Sciatic nerve (tissue), 2 donors: ENCODE measurements around the gene CKAP5. TPM values are rescaled to one million over a fixed set of nuclear protein-coding genes. Genes with fewer than 3 reads are reported as not detected.

Experiments used
- ATAC-seq: fragments of 200-7000 bp; cut with Tn5 transposase; one replicate; pipeline ENCODE4 v1.9.1; 2020; ENCODE audit warnings: mild to moderate bottlenecking, moderate library complexity
- DNase-seq: peaks from one replicate; pipeline ENCODE4 v3.0.0-alpha.2; 2020; ENCODE audit warnings: low spot score
- intact Hi-C: fragments of 100-400 bp; cut with DNase I; formaldehyde crosslinking; loops from one replicate; pipeline ENCODE4 v1.14.2; 2022
- total RNA-seq: library from RNA; stranded (reverse); fragmentation: NEBNext Ultra II Directional; extraction: Animal tissue kit (Norgen Biotek cat#: 25700); gene quantifications from one replicate; pipeline ENCODE4 v1.2.1, GENCODE V29; 2021
- donor health status: DM: no; HTN: no; CAD: no.
- donor health status: DM: no; HTN: no; CAD: no.

CKAP5 gene
- 80.5 TPM for total RNA-seq

DNA sequence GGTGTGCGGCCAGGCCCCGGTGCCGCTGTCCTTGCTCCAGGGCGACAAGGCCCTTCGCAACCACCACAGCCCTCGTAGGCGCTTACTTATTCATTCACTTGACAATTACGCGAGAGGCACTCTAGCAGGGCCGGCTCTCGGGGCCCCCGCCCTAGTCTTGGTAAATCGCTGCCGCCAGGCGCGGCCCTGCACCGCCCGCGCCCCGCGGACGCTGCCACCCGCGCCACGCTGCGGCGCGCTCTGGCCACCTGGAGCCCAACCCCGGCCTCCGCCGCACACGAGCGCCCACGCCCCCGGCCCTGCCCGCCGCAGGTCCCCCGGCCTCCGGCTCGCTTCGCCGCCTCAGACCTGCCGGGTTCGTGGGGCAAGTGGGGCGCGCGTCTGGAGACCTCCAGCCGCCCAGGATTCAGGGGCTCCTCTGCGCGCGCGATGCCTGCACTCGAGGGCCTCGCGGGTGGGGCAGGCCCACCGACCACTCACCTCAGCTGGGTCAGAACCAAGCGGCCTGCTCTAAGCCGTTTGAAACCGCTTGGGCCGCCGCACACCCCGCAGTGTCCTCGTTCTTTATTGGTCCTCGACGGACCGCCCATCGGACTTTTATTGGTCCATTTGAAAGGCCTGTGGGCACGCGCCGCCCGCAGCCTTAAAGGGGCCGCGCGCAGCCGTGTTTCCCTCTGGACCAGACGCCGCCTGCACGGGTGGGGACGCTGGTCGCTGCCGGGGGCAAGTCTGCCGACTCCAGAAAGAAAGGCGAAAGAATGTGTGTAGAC, at the start of gene CKAP5:
Gene CKAP5 (minus strand): TSS at position 541 of the 770 bp plus-strand sequence. CDS start 25,049 bp downstream, outside the sequence.
- ATAC-seq: peak; percentile 100
- peak; percentile 95 for DNase-seq
- intact Hi-C loops: no loop called here

DNA sequence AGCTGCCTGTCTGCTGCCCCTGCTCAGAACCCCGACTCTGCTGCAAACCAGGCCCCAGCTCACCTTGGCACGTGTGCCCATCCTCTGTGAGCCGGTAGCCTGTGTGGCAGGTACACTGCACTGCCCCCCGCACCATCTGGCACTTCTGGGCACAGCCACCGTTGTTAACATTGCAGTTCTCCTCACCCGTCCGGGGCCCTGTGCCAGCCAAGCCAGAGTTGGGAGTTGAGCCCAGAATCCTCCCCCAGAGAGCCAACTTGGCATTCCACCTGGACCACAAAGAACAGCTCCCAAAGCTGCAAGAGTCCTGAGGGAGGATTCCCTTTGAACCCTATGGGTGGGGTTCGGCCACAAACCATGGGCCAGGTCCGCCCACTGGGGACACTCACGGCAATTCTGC, 49.7 kb upstream of the CKAP5 start:
- intact Hi-C loops: loop anchor here (10.0 kb wide), 1 partner anchor 1941 kb away; the partner anchor contains the start of gene TP53I11
- ATAC-seq: peak; percentile 15

DNA sequence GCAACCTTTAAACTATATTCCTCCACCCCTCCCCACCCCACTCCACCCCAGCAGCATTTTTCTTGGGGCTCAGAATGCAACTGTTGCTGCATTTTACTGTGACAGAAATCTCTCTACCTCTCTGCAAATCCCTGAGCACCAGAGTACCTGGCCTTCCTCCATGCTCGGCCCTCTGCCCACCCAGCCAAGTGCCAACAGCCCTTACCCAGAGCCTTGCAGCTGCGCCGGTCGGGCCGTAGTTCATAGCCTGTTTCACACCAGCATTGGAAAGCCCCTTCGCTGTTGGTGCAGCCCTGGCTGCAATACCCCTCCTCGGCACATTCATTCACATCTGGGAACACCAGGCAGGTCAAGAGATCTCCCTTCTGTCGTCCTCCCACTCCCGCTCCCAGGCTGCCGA, 48.9 kb upstream of the CKAP5 start:
- DNase-seq (no peak), ATAC-seq (no peak)
- intact Hi-C loops: loop anchor here (10.0 kb wide), 1 partner anchor 1940 kb away; the partner anchor contains the start of gene TP53I11

More for the DNA sequence above, 49.7 kb upstream of the CKAP5 start:
- no peak for DNase-seq

GRCh38 chr11:46894506-46894905, 48.4 kb upstream of the CKAP5 start:
- ATAC-seq (no peak), DNase-seq (no peak)
- intact Hi-C loops: loop anchor here (10.0 kb wide), 1 partner anchor 1940 kb away; the partner anchor contains the start of gene TP53I11

DNA sequence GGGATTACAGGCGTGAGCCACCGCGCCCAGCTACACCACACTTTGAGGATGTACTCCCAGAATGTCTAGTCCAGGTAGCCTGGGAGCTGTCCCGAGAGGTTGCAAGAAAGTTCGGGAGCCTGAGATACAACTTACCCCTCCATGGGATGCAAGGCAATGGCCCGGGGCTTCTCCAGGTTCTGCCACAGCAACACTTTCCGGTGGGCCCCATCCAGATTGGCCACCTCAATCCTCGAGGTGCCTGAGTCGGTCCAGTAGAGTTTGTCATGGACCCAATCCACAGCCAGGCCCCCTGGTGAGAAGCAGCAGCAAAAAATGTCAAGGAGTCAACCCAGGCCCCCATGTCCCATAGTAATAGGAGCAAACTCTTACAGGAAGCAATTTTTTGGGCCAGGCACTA, 46.8 kb upstream of the CKAP5 start:
- ATAC-seq: no peak
- no peak for DNase-seq
- intact Hi-C loops: loop anchor here (10.0 kb wide), 1 partner anchor 1938 kb away; the partner anchor contains the start of gene TP53I11

DNA sequence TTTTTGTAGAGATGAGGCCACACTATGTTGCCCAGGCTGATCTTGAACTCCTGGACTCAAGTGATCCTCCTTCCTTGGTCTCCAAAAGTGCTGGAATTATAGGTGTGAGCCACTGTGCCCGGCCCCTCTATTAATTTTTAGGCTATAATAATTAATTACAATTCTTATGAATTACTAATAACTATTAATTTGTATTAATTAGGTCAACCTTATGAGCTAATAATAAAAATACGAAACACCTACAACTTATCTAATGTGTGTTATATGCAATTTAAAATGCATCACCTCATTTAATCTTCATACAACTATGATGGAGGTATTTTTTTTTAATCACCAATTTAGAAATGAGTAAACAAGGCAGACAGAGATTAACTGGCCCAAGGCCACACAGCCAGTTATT, 46.0 kb upstream of the CKAP5 start:
- ATAC-seq: no peak
- DNase-seq: no peak
- intact Hi-C loops: loop anchor here (10.0 kb wide), 1 partner anchor 1937 kb away; the partner anchor contains the start of gene TP53I11

GRCh38 chr11:46890665-46891064, 44.6 kb upstream of the CKAP5 start:
- ATAC-seq (no peak), DNase-seq (no peak)
- intact Hi-C loops: loop anchor here (10.0 kb wide), 1 partner anchor 1936 kb away; the partner anchor contains the start of gene TP53I11

DNA sequence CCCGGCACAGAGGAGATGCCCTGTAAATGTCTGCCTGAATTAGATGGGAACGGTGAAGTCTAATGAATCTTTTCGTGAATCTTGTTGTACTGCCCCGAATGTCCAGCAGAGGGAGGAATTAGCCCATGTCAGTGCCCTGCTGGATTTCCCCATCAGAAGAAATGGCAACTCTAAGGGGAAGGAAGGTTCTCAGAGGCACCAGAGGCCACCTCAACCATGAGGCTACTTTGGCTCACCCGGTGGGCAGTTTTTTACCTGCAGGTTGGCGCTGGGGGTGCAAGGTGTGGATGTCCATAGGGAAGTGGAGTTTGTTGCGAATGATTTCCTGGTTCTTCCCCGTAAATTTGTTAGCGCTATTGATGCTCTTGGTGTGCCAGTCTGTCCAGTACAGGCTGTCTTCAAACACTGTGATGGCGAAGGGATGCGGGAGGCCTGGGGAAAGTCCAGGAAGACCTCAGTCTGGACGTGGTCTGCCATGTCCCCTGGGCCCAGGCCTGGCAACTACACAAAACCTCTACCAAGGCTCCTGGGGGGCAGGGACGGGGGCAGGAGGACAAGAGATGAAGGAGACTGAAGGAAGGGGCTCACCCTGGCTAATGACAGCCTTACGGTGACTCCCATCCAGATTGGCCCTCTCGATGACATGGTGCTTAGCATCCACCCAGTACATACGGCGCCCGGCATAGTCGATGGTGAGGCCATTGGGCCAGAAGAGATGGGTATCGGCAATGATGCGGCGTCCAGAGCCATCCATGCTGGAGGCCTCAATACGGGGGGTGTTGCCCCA, 43.8 kb upstream of the CKAP5 start:
- peak; percentile 86 for DNase-seq

DNA sequence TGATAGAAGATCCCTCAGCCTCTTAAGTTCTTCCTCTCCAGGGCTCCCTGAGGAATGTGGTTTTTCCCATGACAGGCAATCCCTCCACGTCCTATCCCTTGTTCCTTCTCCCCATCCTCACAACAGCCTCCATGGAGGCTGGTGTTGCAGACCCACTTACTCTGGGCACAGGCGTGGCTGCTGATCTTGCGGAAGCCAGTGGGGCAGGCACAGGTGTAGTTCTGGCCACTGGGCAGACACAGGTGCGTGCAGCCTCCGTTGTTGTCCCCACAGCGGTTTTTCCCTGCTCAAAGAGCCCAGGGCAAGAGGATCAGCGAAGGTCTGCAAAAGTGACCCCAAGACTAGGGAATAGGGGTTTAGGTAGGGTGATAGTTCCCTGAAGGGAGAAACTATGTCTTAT, 43.2 kb upstream of the CKAP5 start:
- DNase-seq: no peak
- ATAC-seq: peak; percentile 18
- intact Hi-C loops: loop anchor here (5.0 kb wide), 1 partner anchor 263 kb away; no protein-coding TSS in a partner anchor

More for the DNA sequence above, 43.8 kb upstream of the CKAP5 start:
- ATAC-seq: peak; percentile 89
- intact Hi-C loops: loop anchor here (5.0 to 10.0 kb wide), 2 partner anchors 262 to 1935 kb away; partner anchors contain the start of gene TP53I11

DNA sequence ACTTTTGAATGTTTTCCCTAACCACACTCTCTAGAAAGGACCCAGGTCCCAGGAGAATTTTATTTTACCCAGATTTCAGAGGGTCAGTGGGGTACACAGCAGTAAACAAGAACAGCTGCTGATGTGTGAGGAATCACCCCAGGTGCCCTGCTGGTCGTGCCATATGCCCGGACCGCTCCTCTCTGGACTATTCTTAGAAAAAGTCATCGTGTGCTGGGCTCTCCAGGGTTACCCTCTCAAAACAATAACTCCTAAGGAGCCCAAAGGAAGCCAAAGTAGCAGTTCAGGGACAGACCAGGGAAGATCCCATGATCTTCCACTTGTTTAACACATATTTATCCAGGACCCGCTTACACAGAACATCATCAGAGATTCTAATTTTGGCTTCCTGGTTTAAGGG, 42.6 kb upstream of the CKAP5 start:
- ATAC-seq (no peak), DNase-seq (no peak)
- intact Hi-C loops: loop anchor here (5.0 kb wide), 1 partner anchor 264 kb away; no protein-coding TSS in a partner anchor

DNA sequence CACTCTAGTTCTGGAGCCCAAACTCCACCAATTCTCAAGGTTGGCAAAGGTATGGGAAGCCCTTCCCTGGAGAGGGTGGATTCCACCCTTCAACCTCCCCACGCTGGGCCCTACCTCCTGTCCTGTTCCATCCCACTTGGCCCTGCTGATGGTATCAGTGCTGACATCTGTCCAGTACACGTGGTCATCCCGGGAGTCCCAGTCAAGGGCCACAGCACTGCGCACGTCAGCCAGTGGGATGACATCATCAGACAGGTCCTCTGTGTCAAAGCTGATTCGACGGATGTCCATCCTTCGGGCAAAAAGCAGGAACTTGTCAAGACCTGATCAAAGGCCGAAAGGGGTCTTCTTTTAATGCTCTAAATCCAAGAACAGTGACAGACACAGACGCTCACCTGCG, 40.1 kb upstream of the CKAP5 start:
- no peak for ATAC-seq
- DNase-seq: no peak
- intact Hi-C loops: loop anchor here (5.0 kb wide), 1 partner anchor 266 kb away; no protein-coding TSS in a partner anchor

DNA sequence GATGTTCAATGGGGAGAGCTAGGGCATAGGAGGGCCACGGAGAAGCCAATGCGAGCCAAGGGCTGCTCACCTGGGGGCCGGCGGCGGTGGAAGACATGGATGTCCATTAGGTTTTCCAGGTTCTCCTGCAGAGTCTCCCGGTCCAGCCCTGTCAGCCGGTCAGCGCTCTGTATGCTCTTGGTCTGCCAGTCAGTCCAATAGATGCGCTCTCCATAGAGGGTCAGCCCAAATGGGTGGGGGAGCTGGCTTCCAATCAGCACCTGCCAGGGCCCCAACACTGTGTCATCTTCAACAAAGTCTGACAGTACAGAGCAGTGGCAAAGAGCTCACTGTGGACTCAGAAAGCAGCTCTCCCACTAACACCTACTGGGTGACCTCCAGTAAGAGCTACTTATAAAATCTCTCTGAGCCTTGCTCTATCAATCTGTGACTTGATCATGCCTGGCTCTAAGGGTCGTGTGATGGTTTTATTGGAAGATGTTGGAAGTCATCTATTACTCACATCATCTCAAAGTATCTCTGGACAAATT, 33.0 kb upstream of the CKAP5 start:
- ATAC-seq (no peak), DNase-seq (no peak)

DNA sequence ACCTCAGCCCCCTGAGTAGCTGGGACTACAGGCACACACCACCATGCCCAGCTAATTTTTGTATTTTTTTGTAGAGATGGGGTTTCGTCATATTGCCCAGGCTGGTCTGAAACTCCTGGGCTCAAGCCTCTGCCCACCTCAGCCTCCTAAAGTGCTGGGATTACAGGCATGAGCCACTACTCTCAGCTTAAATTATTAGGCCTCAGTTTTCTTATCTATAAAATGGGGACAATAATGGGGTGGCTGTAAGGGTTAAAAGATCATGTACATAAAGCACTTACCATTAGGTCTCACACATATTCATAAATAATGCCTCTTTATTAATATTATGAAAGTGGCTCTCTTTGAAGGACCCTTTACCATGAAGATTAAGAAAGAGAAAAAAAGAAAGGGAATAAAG, 31.5 kb upstream of the CKAP5 start:
- ATAC-seq (no peak), DNase-seq (no peak)
- intact Hi-C loops: no loop called here

More for the DNA sequence above, 33.0 kb upstream of the CKAP5 start:
- intact Hi-C loops: no loop called here

- ATAC-seq (no peak), DNase-seq (no peak)
- intact Hi-C loops: no loop called here
These were observed 30.4 kb upstream of the CKAP5 start for GRCh38 chr11:46876471-46876870.

DNA sequence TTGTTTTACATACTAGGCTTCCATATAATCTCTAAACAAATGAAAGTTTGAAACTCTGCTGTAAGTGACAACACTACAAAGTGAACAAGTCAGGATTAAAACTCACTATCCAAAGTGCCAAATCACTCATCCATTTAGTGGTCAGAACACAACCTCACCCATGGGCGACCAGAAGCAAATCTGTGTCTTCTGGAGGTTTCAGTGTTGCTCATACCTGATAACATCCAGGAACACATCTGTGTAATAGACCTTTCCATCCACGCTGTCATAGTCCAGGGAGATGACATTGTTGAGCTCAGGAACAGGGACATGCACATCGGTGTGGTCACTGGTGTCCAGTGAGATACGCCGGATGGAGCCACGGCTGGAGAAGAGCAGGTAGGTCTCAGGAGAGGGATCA, 28.5 kb upstream of the CKAP5 start:
- ATAC-seq: no peak
- intact Hi-C loops: no loop called here
- DNase-seq: no peak

GRCh38 chr11:46868912-46869311, 22.8 kb upstream of the CKAP5 start:
- DNase-seq (no peak), ATAC-seq (no peak)
- intact Hi-C loops: no loop called here

DNA sequence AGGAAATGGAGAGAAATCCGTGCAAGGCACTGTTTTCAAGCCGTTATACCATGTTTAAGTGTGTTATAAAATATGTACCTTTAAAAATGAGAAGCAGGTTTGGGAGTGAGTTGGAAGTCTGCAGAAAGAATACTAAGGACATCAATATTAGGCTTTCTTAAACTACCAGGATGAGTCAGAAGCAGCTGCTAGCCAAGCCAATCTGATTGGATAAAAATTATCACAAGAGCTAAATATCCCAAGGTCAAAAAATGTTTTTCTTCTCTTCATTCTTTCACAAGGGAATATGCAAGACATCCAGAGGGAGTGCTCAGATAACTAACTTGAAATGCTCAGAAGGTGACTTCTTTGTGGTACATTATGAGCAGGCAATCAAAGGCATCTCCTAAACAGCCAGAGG, 19.3 kb upstream of the CKAP5 start:
- ATAC-seq (no peak), DNase-seq (no peak)
- intact Hi-C loops: no loop called here

- ATAC-seq (no peak), DNase-seq (no peak)
- intact Hi-C loops: no loop called here
These were observed 14.1 kb upstream of the CKAP5 start for GRCh38 chr11:46860218-46860617.

- ATAC-seq (no peak), DNase-seq (no peak)
- intact Hi-C loops: no loop called here
These were observed 13.0 kb upstream of the CKAP5 start for GRCh38 chr11:46858920-46859546.
